ENCODE measurements around the gene KCNMB2. TPM values are rescaled to one million over a fixed set of nuclear protein-coding genes. Genes with fewer than 3 reads are reported as not detected.

KCNMB2 gene
- total and polyA plus RNA-seq, 4 donors = 7.8 to 22.9 (median 15.9) TPM

DNA sequence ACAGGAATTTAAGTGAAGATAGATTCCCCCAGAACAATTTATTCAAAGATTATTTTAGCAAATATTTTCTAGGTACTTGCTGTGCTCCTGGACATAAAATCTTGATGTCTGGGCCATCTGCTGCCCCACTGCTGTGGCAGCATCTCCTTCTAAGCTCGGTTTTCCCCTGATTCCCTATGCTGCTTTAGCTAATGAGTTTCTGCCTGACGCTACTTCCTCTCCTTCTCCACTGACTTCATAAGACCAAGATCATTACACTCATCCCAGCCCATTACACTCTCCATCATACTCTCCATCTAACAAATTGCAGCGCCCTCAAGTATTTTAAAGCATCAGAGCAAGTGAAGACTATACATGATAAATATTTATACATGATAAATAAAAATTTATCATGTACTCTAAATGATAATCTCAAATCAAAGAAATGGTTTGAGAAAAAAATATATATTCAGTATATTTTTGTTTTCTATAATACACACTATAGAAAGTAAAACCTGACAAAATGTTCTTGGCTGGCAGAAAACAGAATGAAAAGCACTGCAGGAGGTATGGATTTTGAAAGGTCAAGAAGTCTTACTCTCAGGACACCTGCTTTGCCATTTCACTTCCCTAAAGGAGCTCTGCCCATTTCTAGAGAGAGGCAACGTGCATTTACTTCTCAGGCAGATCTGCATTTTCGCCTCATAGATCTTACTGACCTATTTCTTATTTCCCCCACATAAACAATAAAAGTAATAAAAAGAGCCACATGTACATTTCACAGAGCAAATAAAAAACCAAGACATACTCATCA, 232.0 kb downstream of the KCNMB2 start:
- no peak overlapping the region for H3K4me3 ChIP-seq (ENCODE audit: low read depth, low read length)
- DNase-seq (ENCODE audit: low read depth in 4 of 6, low spot score in 6 of 6) = no peak
- H3K27me3 ChIP-seq (ENCODE audit: control insufficient read depth, insufficient read depth, low read length) = no peaks in the 10 kb centered on the region
- WGBS (ENCODE audit: insufficient coverage) = 63% methylated on average over 3 of the region's 5 CpGs
- no peak overlapping the region for H3K27ac ChIP-seq (ENCODE audit: low read depth, low read length)
- H3K4me1 ChIP-seq (ENCODE audit: control insufficient read depth, insufficient read depth, low read length) = no peaks in the 10 kb centered on the region
- no peaks in the 10 kb centered on the region for H3K9me3 ChIP-seq (ENCODE audit: control insufficient read depth, insufficient read depth, low read length)
- H3K36me3 ChIP-seq (ENCODE audit: control insufficient read depth, insufficient read depth, low read length) = no peaks in the 10 kb centered on the region

DNA sequence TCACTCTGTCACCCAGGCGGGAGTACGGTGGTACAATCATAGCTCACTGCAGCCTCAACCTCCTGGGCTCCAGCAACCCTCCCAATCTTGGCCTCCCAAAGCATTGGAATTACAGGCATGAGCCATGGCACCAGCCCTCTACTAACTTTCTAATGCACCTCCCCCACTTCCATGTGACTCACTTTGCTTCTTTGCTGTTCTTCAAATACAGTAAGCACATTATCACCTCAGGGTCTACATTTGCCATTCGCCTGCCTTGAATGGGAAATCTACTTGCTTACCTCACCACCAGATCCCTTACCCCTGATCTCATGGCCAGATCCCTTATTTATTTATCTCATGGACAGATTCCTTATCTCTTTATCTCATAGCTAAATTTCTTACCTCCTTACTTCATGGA, 235.3 kb downstream of the KCNMB2 start:
- Histone ChIP-seq H3K27me3 (ENCODE audit: control insufficient read depth, insufficient read depth, low read length) (no peaks in the 10 kb centered on the region), H3K36me3 (ENCODE audit: control insufficient read depth, insufficient read depth, low read length) (no peaks in the 10 kb centered on the region), H3K4me1 (ENCODE audit: control insufficient read depth, insufficient read depth, low read length) (no peaks in the 10 kb centered on the region), H3K4me3 (ENCODE audit: low read depth, low read length) (no peak overlapping the region), H3K27ac (ENCODE audit: low read depth, low read length) (no peak overlapping the region), H3K9me3 (ENCODE audit: control insufficient read depth, insufficient read depth, low read length) (no peaks in the 10 kb centered on the region)
- DNase-seq (ENCODE audit: low read depth in 4 of 6, low spot score in 6 of 6) = no peak
- 97% methylated on average over 3 of the region's 3 CpGs for WGBS (ENCODE audit: insufficient coverage)

DNA sequence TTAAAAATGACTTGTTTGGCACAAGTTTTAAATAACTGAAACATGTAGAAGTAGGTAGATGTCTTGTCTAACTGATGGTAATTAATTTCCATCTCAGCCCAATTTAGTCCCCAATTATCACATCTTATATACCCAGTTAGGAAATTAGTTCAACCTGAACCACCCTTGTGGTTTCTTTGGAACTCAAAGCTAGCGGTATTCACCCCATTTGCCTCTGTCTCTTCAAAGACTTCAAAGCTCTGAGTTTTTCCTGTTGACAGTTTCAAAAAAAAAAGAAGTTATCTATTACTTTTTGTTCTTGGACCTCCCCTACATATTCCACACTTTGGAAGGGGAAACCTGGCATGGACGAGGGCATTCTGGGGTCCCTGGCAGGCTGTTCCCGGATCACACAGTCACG, 236.5 kb downstream of the KCNMB2 start:
- Histone ChIP-seq H3K27ac (ENCODE audit: low read depth, low read length) (no peak overlapping the region), H3K4me1 (ENCODE audit: control insufficient read depth, insufficient read depth, low read length) (no peaks in the 10 kb centered on the region), H3K4me3 (ENCODE audit: low read depth, low read length) (no peak overlapping the region), H3K36me3 (ENCODE audit: control insufficient read depth, insufficient read depth, low read length) (no peaks in the 10 kb centered on the region), H3K27me3 (ENCODE audit: control insufficient read depth, insufficient read depth, low read length) (no peaks in the 10 kb centered on the region), H3K9me3 (ENCODE audit: control insufficient read depth, insufficient read depth, low read length) (no peaks in the 10 kb centered on the region)
- WGBS (ENCODE audit: insufficient coverage) = 83% methylated on average over 1 of the region's 4 CpGs
- DNase-seq (ENCODE audit: low read depth in 4 of 6, low spot score in 6 of 6) = no peak

DNA sequence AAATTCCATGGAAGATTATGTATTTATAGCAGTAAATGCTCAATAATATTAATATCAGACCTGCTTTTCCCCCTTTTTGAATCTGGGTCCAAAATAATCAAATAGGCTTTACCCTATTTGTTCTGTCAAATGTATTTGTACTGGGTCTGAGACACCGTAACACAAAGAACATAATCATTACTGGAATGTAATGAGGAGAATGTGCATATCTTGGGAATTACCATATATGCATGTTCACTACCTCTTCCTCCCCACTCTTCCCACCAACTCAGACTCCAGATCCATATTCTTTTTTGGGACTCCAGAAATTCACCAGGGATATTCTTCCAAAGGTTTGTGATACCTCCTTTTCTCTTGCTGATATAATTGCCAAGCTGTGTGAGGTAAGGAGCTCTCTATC, 237.1 kb downstream of the KCNMB2 start:
- no peaks in the 10 kb centered on the region for H3K27me3 ChIP-seq (ENCODE audit: control insufficient read depth, insufficient read depth, low read length)
- H3K4me1 ChIP-seq (ENCODE audit: control insufficient read depth, insufficient read depth, low read length) = no peaks in the 10 kb centered on the region
- no peaks in the 10 kb centered on the region for H3K36me3 ChIP-seq (ENCODE audit: control insufficient read depth, insufficient read depth, low read length)
- WGBS (ENCODE audit: insufficient coverage) = no CpG with 5 or more reads among the region's 1 CpG
- H3K4me3 ChIP-seq (ENCODE audit: low read depth, low read length) = no peak overlapping the region
- H3K27ac ChIP-seq (ENCODE audit: low read depth, low read length) = no peak overlapping the region
- H3K9me3 ChIP-seq (ENCODE audit: control insufficient read depth, insufficient read depth, low read length) = no peaks in the 10 kb centered on the region
- no peak for DNase-seq (ENCODE audit: low read depth in 4 of 6, low spot score in 6 of 6)

DNA sequence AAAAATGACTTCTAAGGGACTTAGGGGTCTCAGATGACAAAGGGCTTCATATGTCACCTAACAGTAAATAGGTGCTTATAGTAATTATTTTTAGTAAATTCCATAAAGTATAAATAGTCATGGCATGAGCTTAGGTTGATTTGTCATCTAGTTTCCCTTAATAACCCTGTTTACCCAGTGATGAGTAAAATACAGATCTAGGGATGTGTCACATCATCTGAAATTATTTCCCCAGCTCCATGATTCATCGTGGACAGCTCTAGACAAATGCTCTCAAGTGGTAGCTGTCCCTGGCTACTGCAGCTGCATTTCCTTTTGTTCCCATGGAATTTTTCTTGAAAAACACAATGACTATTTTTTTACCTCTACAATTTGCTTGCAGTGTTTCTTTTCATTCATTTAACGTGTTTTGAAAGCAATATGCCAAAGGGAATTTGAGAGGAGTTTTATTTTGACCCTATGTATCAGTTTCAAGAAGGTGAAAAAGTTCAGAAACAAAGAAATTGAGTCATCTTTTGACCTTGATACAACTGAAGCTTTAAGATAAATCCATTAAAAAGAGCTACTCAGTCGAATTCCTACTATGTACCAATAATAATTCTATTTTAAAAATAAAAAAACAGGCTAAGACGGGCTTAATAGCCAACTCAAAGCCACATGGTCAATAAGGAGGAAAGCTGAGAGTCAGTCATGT, 241.6 kb downstream of the KCNMB2 start:
- Histone ChIP-seq H3K27ac (ENCODE audit: low read depth, low read length) (no peak overlapping the region), H3K4me3 (ENCODE audit: low read depth, low read length) (no peak overlapping the region), H3K36me3 (ENCODE audit: control insufficient read depth, insufficient read depth, low read length) (no peaks in the 10 kb centered on the region), H3K9me3 (ENCODE audit: control insufficient read depth, insufficient read depth, low read length) (no peaks in the 10 kb centered on the region), H3K27me3 (ENCODE audit: control insufficient read depth, insufficient read depth, low read length) (no peaks in the 10 kb centered on the region), H3K4me1 (ENCODE audit: control insufficient read depth, insufficient read depth, low read length) (no peaks in the 10 kb centered on the region)
- no CpG with 5 or more reads among the region's 4 CpGs for WGBS (ENCODE audit: insufficient coverage)
- no peak for DNase-seq (ENCODE audit: low read depth in 4 of 6, low spot score in 6 of 6)

DNA sequence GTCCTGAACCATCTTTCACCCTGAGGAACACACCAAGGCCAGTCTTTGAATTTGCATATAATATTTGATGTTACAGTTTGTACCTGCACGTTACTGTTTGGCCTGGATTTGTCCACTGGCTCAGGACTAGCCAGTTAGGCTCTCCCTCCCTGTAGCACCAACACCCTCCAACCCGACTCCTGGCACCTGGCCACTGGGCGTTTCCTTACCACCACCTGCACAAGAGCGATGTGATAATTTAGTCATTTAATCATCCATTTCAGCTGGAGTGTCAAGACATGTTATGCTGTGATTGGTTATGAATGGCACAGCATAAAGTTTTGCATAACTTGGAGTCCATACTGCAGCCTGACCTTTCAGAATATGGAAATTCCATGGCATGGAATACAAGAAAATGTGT, 242.4 kb downstream of the KCNMB2 start:
- Histone ChIP-seq H3K36me3 (ENCODE audit: control insufficient read depth, insufficient read depth, low read length) (no peaks in the 10 kb centered on the region), H3K27ac (ENCODE audit: low read depth, low read length) (no peak overlapping the region), H3K9me3 (ENCODE audit: control insufficient read depth, insufficient read depth, low read length) (no peaks in the 10 kb centered on the region), H3K4me3 (ENCODE audit: low read depth, low read length) (no peak overlapping the region), H3K4me1 (ENCODE audit: control insufficient read depth, insufficient read depth, low read length) (no peaks in the 10 kb centered on the region), H3K27me3 (ENCODE audit: control insufficient read depth, insufficient read depth, low read length) (no peaks in the 10 kb centered on the region)
- DNase-seq (ENCODE audit: low read depth in 4 of 6, low spot score in 6 of 6) = no peak
- 86% methylated on average over 2 of the region's 4 CpGs for WGBS (ENCODE audit: insufficient coverage)

DNA sequence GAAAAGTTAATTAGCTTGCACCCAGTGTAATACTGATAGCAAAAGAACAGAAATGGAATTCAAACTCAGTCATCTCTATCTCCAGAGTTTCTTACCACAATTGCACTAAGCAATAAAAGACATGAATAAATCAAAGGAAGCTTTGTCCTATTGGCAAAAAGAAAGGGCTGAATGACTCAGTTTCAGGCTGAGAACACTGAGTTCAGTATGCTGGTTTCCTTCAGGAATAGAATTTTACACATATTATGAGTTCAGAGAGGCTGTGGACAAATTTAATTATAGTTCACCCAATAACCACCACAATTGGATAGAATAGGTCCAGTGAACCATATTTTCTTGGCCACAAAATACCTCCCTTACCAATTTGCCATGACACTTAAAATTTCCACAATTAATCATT, 249.7 kb downstream of the KCNMB2 start:
- Histone ChIP-seq H3K27ac (ENCODE audit: low read depth, low read length) (no peak overlapping the region), H3K27me3 (ENCODE audit: control insufficient read depth, insufficient read depth, low read length) (no peaks in the 10 kb centered on the region), H3K36me3 (ENCODE audit: control insufficient read depth, insufficient read depth, low read length) (no peaks in the 10 kb centered on the region), H3K9me3 (ENCODE audit: control insufficient read depth, insufficient read depth, low read length) (no peaks in the 10 kb centered on the region), H3K4me3 (ENCODE audit: low read depth, low read length) (no peak overlapping the region), H3K4me1 (ENCODE audit: control insufficient read depth, insufficient read depth, low read length) (no peaks in the 10 kb centered on the region)
- DNase-seq (ENCODE audit: low read depth in 4 of 6, low spot score in 6 of 6) = no peak

DNA sequence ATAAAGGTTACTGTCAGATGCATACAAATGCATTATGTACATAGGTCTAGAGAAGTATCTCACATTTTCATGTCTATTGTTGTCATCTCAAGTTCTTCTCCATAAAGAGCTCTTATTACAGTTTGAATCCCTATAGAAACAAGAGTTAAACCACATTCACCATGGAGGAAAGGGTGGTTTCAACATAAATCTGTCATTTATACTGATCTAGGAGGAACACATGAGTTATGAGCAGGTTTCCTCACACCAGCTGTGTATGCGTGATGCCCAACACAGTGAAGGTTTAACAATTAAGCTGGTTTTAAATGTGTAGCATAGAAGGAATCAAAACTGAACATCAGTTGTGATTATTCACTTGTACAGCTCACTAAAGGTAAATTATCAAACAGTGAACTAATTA, 251.7 kb downstream of the KCNMB2 start:
- Histone ChIP-seq H3K36me3 (ENCODE audit: control insufficient read depth, insufficient read depth, low read length) (no peaks in the 10 kb centered on the region), H3K9me3 (ENCODE audit: control insufficient read depth, insufficient read depth, low read length) (peaks cover 2% of the 10 kb centered on the region), H3K4me1 (ENCODE audit: control insufficient read depth, insufficient read depth, low read length) (no peaks in the 10 kb centered on the region), H3K4me3 (ENCODE audit: low read depth, low read length) (no peak overlapping the region), H3K27me3 (ENCODE audit: control insufficient read depth, insufficient read depth, low read length) (no peaks in the 10 kb centered on the region), H3K27ac (ENCODE audit: low read depth, low read length) (no peak overlapping the region)
- WGBS (ENCODE audit: insufficient coverage) = no CpG with 5 or more reads among the region's 1 CpG
- DNase-seq (ENCODE audit: low read depth in 4 of 6, low spot score in 6 of 6) = no peak

DNA sequence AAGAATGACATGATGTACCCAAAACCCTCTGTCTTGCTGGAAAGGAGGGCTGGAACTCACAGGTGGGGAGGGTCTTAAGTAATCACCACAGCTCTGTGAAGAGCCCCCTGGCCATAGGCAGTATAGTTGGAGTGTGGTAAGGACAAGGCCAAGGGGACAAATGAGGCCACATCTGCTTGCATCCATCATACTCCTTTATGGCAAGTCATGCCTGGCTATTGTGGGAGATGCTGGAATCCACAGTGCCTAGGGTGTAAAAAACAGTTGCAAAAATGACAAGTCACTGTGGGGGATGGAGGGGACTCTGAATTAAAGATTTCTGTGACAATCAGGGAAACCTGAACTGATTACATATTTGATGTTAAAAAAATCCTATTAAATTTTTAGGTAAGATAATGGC, 258.5 kb downstream of the KCNMB2 start:
- Histone ChIP-seq H3K4me1 (ENCODE audit: control insufficient read depth, insufficient read depth, low read length) (no peaks in the 10 kb centered on the region), H3K36me3 (ENCODE audit: control insufficient read depth, insufficient read depth, low read length) (no peaks in the 10 kb centered on the region), H3K4me3 (ENCODE audit: low read depth, low read length) (no peak overlapping the region), H3K9me3 (ENCODE audit: control insufficient read depth, insufficient read depth, low read length) (peaks cover 2% of the 10 kb centered on the region), H3K27ac (ENCODE audit: low read depth, low read length) (no peak overlapping the region), H3K27me3 (ENCODE audit: control insufficient read depth, insufficient read depth, low read length) (no peaks in the 10 kb centered on the region)
- no peak for DNase-seq (ENCODE audit: low read depth in 4 of 6, low spot score in 6 of 6)

DNA sequence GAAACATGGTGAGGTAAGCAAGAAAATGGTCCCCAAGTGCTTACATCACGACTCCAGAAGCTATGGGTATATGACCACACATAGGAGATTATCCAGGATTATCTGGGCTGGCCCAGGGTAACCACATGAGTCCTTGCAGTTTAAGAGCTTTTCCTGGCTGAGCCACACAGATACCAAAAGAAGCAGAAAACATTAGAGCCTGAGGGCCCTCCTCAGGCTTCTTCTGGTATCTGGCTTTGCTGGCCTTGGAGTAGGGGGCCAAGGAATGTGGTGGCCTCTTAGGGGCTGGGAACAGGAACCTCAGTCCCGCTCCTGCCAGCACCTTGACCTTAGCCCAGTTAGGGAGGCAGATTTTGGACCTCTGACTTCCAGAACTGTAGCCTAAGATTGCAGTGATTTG, 259.1 kb downstream of the KCNMB2 start:
- 100% methylated on average over 1 of the region's 2 CpGs for WGBS (ENCODE audit: insufficient coverage)
- H3K27ac ChIP-seq (ENCODE audit: low read depth, low read length) = no peak overlapping the region

More for the DNA sequence above, 259.1 kb downstream of the KCNMB2 start:
- no peaks in the 10 kb centered on the region for H3K4me1 ChIP-seq (ENCODE audit: control insufficient read depth, insufficient read depth, low read length)
- H3K4me3 ChIP-seq (ENCODE audit: low read depth, low read length) = no peak overlapping the region
- DNase-seq (ENCODE audit: low read depth in 4 of 6, low spot score in 6 of 6) = no peak
- H3K27me3 ChIP-seq (ENCODE audit: control insufficient read depth, insufficient read depth, low read length) = no peaks in the 10 kb centered on the region
- H3K9me3 ChIP-seq (ENCODE audit: control insufficient read depth, insufficient read depth, low read length) = peaks cover 2% of the 10 kb centered on the region
- no peaks in the 10 kb centered on the region for H3K36me3 ChIP-seq (ENCODE audit: control insufficient read depth, insufficient read depth, low read length)
